ENCODE data around the gene STIM1.
A peak's percentile ranks its signal among the peaks of the same experiment; 100 is the strongest.
"Not testable (repeated sequence)": the region's sequence is repeated elsewhere in the genome, so short reads cannot be mapped to it uniquely, and the experiment has no call there.

STIM1 gene

GRCh38 chr11:4008116-4008515 is 152.7 kb downstream of the STIM1 start:
- H3K9ac ChIP-seq (ENCODE audit: insufficient read length) = no peak overlapping the region
- H3K4me3 ChIP-seq = no peak overlapping the region
- no peak overlapping the region for H3K27ac ChIP-seq
- no peaks in the 10 kb centered on the region for H3K36me3 ChIP-seq (ENCODE audit: insufficient read depth, low read length)
- TF ChIP-seq EZH2 (IDR thresholded peaks at IDR 0.05) (no peak), POLR2AphosphoS5 (IDR thresholded peaks at IDR 0.05; ENCODE audit: borderline replicate concordance, low read depth, low read length) (no peak), FOXP2 (optimal IDR thresholded peaks at IDR 0.05; ENCODE audit: control extremely low read depth, extremely low read length, insufficient read depth) (no peak)
- no peaks in the 10 kb centered on the region for H3K9me3 ChIP-seq (ENCODE audit: low read depth, low read length)
- no peak for DNase-seq (ENCODE audit: low read depth, low spot score)

- not testable (repeated sequence) for H3K9ac ChIP-seq (ENCODE audit: insufficient read length); DNase-seq (ENCODE audit: low read depth, low spot score); H3K36me3 ChIP-seq (ENCODE audit: insufficient read depth, low read length); H3K27ac ChIP-seq; H3K9me3 ChIP-seq (ENCODE audit: low read depth, low read length); H3K4me3 ChIP-seq
Measured at GRCh38 chr11:4016602-4017001, 161.1 kb downstream of the STIM1 start.

GRCh38 chr11:4017129-4017528 is 161.7 kb downstream of the STIM1 start:
- H3K9me3 ChIP-seq (ENCODE audit: low read depth, low read length) = no peaks in the 10 kb centered on the region; the same call in 1 of the 2 replicates
- no peak overlapping the region for H3K4me3 ChIP-seq
- TF ChIP-seq FOXP2 (optimal IDR thresholded peaks at IDR 0.05; ENCODE audit: control extremely low read depth, extremely low read length, insufficient read depth) = no peak
- TF ChIP-seq POLR2AphosphoS5 (IDR thresholded peaks at IDR 0.05; ENCODE audit: borderline replicate concordance, low read depth, low read length) = no peak
- TF ChIP-seq EZH2 (IDR thresholded peaks at IDR 0.05) = no peak
- DNase-seq (ENCODE audit: low read depth, low spot score) = no peak
- no peak overlapping the region for H3K27ac ChIP-seq
- no peaks in the 10 kb centered on the region for H3K36me3 ChIP-seq (ENCODE audit: insufficient read depth, low read length)
- no peak overlapping the region for H3K9ac ChIP-seq (ENCODE audit: insufficient read length)

GRCh38 chr11:4018641-4019040 is 163.2 kb downstream of the STIM1 start:
- Histone ChIP-seq H3K9me3 (ENCODE audit: low read depth, low read length) (no peaks in the 10 kb centered on the region; the same call in 1 of the 2 replicates), H3K36me3 (ENCODE audit: insufficient read depth, low read length) (no peaks in the 10 kb centered on the region), H3K9ac (ENCODE audit: insufficient read length) (no peak overlapping the region), H3K4me3 (0 out of 2 replicates have a peak overlapping the region, but pooled peaks have one; percentile 30), H3K27ac (peak overlapping the region; percentile 82)
- no peak for TF ChIP-seq EZH2 (IDR thresholded peaks at IDR 0.05)
- no peak for TF ChIP-seq POLR2AphosphoS5 (IDR thresholded peaks at IDR 0.05; ENCODE audit: borderline replicate concordance, low read depth, low read length)
- no peak for TF ChIP-seq FOXP2 (optimal IDR thresholded peaks at IDR 0.05; ENCODE audit: control extremely low read depth, extremely low read length, insufficient read depth)
- no peak for DNase-seq (ENCODE audit: low read depth, low spot score)

GRCh38 chr11:4019891-4020290 is 164.4 kb downstream of the STIM1 start:
- Histone ChIP-seq H3K9me3 (ENCODE audit: low read depth, low read length) (no peaks in the 10 kb centered on the region; the same call in 1 of the 2 replicates), H3K36me3 (ENCODE audit: insufficient read depth, low read length) (no peaks in the 10 kb centered on the region), H3K4me3 (peak overlapping the region; percentile 69), H3K9ac (ENCODE audit: insufficient read length) (peak overlapping the region; percentile 55), H3K27ac (peak overlapping the region; percentile 99)
- DNase-seq (ENCODE audit: low read depth, low spot score) = peak; percentile 95
- TF ChIP-seq POLR2AphosphoS5 (IDR thresholded peaks at IDR 0.05; ENCODE audit: borderline replicate concordance, low read depth, low read length) (peak; percentile 43; the same call in 1 of the 2 replicates), FOXP2 (optimal IDR thresholded peaks at IDR 0.05; ENCODE audit: control extremely low read depth, extremely low read length, insufficient read depth) (no peak), EZH2 (IDR thresholded peaks at IDR 0.05) (no peak)

- Histone ChIP-seq H3K4me3 (no peak overlapping the region), H3K27ac (no peak overlapping the region), H3K36me3 (ENCODE audit: insufficient read depth, low read length) (no peaks in the 10 kb centered on the region), H3K9me3 (ENCODE audit: low read depth, low read length) (no peaks in the 10 kb centered on the region; the same call in 1 of the 2 replicates), H3K9ac (ENCODE audit: insufficient read length) (no peak overlapping the region)
- TF ChIP-seq POLR2AphosphoS5 (IDR thresholded peaks at IDR 0.05; ENCODE audit: borderline replicate concordance, low read depth, low read length) (no peak), FOXP2 (optimal IDR thresholded peaks at IDR 0.05; ENCODE audit: control extremely low read depth, extremely low read length, insufficient read depth) (no peak), EZH2 (IDR thresholded peaks at IDR 0.05) (no peak)
- no peak for DNase-seq (ENCODE audit: low read depth, low spot score)
Measured at GRCh38 chr11:4022669-4023068, 167.2 kb downstream of the STIM1 start.

- TF ChIP-seq EZH2 (IDR thresholded peaks at IDR 0.05) (no peak), FOXP2 (optimal IDR thresholded peaks at IDR 0.05; ENCODE audit: control extremely low read depth, extremely low read length, insufficient read depth) (no peak), POLR2AphosphoS5 (IDR thresholded peaks at IDR 0.05; ENCODE audit: borderline replicate concordance, low read depth, low read length) (no peak)
- Histone ChIP-seq H3K4me3 (peak overlapping the region; percentile 12; the same call in 1 of the 2 replicates), H3K9me3 (ENCODE audit: low read depth, low read length) (no peaks in the 10 kb centered on the region; the same call in 1 of the 2 replicates), H3K27ac (peak overlapping the region; percentile 7; the same call in 1 of the 2 replicates), H3K36me3 (ENCODE audit: insufficient read depth, low read length) (no peaks in the 10 kb centered on the region), H3K9ac (ENCODE audit: insufficient read length) (no peak overlapping the region)
- no peak for DNase-seq (ENCODE audit: low read depth, low spot score)
Measured at GRCh38 chr11:4025248-4025966, 169.9 kb downstream of the STIM1 start.

- DNase-seq (ENCODE audit: low read depth, low spot score) = no peak
- Histone ChIP-seq H3K27ac (peak overlapping the region; percentile 7; the same call in 1 of the 2 replicates), H3K9ac (ENCODE audit: insufficient read length) (no peak overlapping the region), H3K9me3 (ENCODE audit: low read depth, low read length) (no peaks in the 10 kb centered on the region; the same call in 1 of the 2 replicates), H3K4me3 (peak overlapping the region; percentile 12; the same call in 1 of the 2 replicates), H3K36me3 (ENCODE audit: insufficient read depth, low read length) (no peaks in the 10 kb centered on the region)
- no peak for TF ChIP-seq FOXP2 (optimal IDR thresholded peaks at IDR 0.05; ENCODE audit: control extremely low read depth, extremely low read length, insufficient read depth)
- no peak for TF ChIP-seq EZH2 (IDR thresholded peaks at IDR 0.05)
- TF ChIP-seq POLR2AphosphoS5 (IDR thresholded peaks at IDR 0.05; ENCODE audit: borderline replicate concordance, low read depth, low read length) = no peak
Measured at GRCh38 chr11:4025967-4026324, 170.5 kb downstream of the STIM1 start.
